Posterior cingulate gyrus (tissue), 11 donors: ENCODE measurements around the gene TRRAP.
"Not testable (repeated sequence)": the region's sequence is repeated elsewhere in the genome, so short reads cannot be mapped to it uniquely, and the experiment has no call there.

Experiments
- DNase-seq, 10 donors: peaks; one replicate each; pipeline versions ENCODE4 v3.0.0 to v3.0.0-alpha.2; 2020 to 2021; ENCODE audit warnings: mixed read lengths in 3 of 10
- intact Hi-C: fragments of 100-400 bp; cut with DNase I; formaldehyde crosslinking; loops from one replicate; pipeline ENCODE4 v1.15.1; 2023

Gene TRRAP

GRCh38 chr7:98864731-98865453, 13.4 kb upstream of the TRRAP start:
- intact Hi-C loops: no loop called here
- DNase-seq: peak in 1 of 10 donors; percentile 39

DNA sequence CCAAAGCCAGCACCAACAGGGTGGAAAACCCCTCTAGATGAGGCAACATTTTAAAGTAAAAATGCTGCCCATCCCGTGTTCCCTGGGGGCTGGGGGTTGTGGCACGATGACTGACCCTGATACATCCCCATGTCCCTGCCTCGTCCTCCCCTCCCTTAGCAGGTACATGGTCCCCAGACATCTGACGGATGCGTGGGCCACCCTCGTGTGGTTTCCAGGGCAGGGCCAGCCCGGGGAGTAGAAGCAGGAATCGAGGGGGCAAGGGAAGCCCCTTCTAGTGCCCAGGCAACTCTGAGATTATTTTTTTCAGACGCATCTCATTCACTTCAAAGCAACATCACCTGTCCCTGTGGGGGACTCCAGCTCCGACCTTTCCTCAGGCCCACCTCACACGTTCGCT, 12.0 kb upstream of the TRRAP start:
- intact Hi-C loops: no loop called here
- peak in 1 of 10 donors; percentile 59 for DNase-seq

- DNase-seq: peak in 1 of 10 donors; percentile 17
- intact Hi-C loops: no loop called here
Observed at GRCh38 chr7:98866765-98867164, 11.6 kb upstream of the TRRAP start.

GRCh38 chr7:98868450-98868849, 9.9 kb upstream of the TRRAP start:
- intact Hi-C loops: no loop called here
- DNase-seq: no peak

DNA sequence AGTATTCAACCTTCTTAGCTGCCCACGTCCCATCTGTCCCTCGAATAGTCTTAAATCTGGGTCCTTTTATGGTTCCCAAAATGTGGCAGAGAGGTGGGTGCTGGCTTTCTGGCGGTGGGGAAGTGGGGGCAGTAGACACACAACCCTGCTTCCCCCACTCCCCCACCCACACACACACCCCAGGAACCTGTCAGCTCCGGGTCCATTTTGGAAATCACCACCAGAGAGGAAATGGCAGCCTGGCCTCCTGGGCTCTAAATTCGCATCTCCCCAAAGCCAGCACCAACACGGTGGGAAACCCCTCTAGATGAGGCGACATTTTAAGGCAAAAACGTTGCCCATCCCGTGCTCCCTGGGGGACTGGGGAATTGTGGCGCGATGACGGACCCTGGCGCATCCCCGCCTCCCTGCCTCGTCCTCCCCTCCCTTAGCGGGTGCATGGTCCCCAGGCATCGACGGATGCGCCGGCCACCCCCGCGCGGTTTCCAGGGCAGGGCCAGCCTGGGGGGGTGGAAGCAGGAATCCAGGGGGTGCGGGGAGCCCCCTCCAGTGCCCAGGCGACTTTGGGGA, 9.2 kb upstream of the TRRAP start:
- intact Hi-C loops: no loop called here
- DNase-seq: peak in 5 of 10 donors; percentile 21 to 86 (median 40)

DNA sequence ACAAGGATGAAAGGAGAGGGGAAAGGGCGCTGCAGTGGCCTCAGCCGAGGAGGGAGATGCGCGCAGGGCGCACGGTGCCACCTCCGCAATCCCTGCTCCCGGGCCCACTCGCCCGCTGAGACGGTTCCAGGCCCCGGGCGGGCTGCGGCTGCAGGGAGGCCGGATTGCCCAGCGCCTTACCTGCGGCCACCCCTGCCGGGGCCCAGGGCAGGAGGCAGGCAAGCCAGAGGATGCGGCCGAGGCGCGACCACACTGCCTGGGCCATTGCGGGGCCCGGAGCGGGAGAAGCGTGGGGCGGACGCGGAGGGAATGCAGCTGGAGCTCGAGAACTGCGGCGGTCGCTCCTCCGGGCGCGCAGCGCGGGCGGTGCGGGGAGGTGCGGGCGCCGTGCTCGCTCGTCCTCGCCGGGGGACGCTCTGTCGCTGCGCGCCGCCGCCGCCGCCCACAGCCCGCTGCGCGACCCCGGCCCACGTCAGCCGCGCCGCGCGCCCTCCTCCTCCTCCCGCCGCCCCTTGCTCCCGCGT, 8.7 kb upstream of the TRRAP start, which contains the start of gene TMEM130:
TSS of gene TMEM130 (minus strand) at position 418 of the 524 bp plus-strand sequence. CDS start at position 265, 153 bp downstream.
- intact Hi-C loops: no loop called here
- DNase-seq: peak in 5 of 10 donors; percentile 14 to 90 (median 46)

DNA sequence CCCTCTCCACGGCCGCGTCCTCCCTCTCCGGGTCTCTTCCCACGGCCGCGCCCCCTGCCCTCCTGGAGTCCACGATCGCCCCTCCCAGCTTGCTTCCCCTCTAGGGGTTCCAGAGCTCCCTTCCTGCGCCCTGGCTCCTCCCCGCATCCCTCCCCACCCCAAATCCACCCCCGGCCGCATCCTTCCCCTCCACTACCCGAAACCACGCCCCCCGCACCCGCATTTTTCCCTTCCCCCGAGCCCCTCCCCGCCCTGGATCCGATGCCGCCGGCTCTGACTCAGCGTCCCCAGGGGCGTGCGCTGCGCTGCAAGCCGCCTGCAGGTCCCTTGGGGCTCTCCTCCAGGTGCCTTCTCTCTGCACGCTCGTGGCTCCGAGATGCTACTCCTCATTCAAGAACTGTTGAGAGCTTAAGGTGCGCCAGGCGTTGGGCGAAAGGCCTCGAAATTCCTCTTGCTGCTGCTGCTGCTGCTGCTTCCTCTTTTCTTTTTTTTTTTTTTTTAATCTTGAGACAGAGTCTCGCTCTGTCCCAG, 8.1 kb upstream of the TRRAP start:
- peak; percentile 37 to 97 (median 83) for DNase-seq
- intact Hi-C loops: no loop called here

GRCh38 chr7:98870807-98871491, 7.4 kb upstream of the TRRAP start:
- DNase-seq: peak in 1 of 10 donors; percentile 70
- intact Hi-C loops: no loop called here

GRCh38 chr7:98872328-98872924, 5.9 kb upstream of the TRRAP start:
- intact Hi-C loops: no loop called here
- DNase-seq: no peak

- intact Hi-C loops: not testable (repeated sequence)
- DNase-seq: peak in 1 of 10 donors; percentile 47
Observed at GRCh38 chr7:98873610-98874009, 4.7 kb upstream of the TRRAP start.

GRCh38 chr7:98874942-98875341, 3.4 kb upstream of the TRRAP start:
- no peak for DNase-seq
- intact Hi-C loops: no loop called here

DNA sequence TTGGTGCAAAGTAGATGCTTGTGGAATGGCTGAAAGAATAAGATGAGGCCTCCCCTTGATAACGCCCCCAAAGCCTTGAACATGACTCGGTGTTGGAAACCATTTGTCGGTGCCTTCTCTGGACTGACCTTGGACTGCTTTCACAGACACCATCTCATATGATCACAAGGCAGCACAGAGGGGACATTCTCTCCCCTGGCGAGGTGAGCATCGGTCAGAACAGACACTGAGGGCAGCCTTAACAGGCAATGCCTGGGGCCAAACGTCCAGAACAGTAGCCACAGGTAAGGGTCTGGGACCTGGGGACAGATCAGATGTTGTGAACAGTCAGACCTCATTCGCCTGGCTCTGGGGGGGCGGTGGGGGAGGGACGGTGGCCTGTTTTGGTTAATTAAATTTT, 2.8 kb upstream of the TRRAP start:
- peak in 1 of 10 donors; percentile 6 for DNase-seq
- intact Hi-C loops: no loop called here

DNA sequence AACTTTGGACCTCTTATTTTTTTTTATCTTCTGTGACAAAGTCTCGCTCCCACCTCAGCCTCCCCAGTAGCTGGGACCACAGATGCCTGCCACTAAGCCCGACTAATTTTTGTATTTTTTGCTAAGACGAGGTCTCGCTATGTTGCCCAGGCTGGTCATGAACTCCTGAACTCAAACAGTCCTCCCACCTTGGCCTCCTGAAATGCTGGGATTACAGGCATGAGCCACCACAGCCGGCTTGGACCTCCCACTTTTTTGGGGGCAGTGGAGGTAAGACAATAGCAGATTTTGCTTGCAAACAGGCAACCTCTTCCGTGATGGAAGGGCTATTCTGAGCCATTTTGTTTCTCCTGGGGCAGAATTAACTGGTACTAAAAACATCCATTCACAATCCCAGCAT, 1.2 kb upstream of the TRRAP start:
- DNase-seq: peak in 1 of 10 donors; percentile 37
- intact Hi-C loops: no loop called here

DNA sequence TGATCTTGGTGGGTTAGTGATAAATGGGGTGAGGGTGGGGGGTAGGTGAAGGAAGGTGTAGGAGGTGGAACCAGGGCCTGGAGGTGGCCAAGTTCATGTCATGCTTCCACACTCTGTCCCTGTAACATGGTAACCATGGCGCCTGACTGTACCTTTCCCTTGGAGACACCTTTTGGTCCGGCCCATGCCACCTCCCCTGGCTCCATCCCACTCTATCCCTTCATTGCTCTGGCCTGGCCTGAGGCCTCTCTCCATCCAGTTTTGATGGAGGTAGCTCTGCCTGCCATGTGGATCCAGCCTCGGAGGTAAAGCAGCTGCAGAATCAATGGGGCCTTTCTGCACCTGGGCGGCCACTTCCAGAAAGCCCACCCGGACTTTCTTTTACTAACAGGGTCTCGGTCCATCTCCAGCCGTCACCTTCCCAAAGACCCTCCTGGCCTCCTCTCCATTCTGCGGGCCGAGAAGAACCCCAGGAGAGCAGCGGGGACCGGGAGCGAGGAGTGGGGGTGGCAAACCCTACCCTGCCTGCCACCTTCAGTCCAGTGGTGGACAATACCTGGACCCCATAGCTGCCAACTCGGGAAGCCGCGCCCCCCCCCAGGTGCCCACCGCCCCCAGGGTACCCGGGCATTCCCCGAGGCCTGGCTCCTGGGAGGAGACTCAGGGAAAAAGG, 504 bp upstream of the TRRAP start:
- intact Hi-C loops: no loop called here
- no peak for DNase-seq

- intact Hi-C loops: no loop called here
- DNase-seq: peak in 1 of 10 donors; percentile 66
Observed at GRCh38 chr7:98879198-98879978, 1.1 kb downstream of the TRRAP start.

DNA sequence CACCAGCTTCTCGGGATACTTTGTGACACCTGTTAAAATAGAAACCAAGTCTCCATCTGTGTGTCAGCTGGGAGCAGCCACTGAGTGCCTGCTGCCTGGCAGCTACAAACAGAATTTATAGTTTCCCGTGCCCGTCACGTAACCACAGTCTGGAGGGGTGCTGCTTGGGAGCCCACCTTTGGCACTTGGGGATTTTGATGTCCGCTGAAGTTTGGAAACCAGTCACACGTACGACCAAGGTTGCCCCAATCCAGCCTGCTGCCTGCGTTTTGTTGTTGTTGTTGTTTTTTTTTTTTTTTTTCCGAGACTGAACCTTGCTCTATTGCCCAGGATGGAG, 1.6 kb downstream of the TRRAP start:
- peak in 1 of 10 donors; percentile 59 for DNase-seq
- intact Hi-C loops: no loop called here

GRCh38 chr7:98880485-98880884, 2.2 kb downstream of the TRRAP start:
- peak in 1 of 10 donors; percentile 13 for DNase-seq
- intact Hi-C loops: no loop called here

GRCh38 chr7:98881561-98882315, 3.4 kb downstream of the TRRAP start:
- DNase-seq: no peak
- intact Hi-C loops: no loop called here

GRCh38 chr7:98884416-98884815, 6.1 kb downstream of the TRRAP start:
- no peak for DNase-seq
- intact Hi-C loops: no loop called here
